Neural cell (in vitro differentiated cells): ENCODE results near the gene AP3B1. TPM values are rescaled to one million over a fixed set of nuclear protein-coding genes. Genes with fewer than 3 reads are reported as not detected.

Source experiments
- H2AFZ ChIP-seq: fragments of 200-600, 300-800 bp; sonication (generic), shearing (Covaris generic); 2 replicates; pipeline ENCODE4 v1.6.0; 2014; ENCODE audit warnings: low read depth, mild to moderate bottlenecking, antibody characterized with exemption, low read length, moderate library complexity
- H3F3A ChIP-seq: fragments of 200-600 bp; shearing (Covaris generic); 2 replicates; pipeline ENCODE4 v1.6.1; 2016; ENCODE audit warnings: mild to moderate bottlenecking, moderate library complexity, mixed read lengths, antibody characterized with exemption, low read length; ENCODE audit not compliant: insufficient read depth, poor library complexity, severe bottlenecking
- H3K27ac ChIP-seq: fragments of 200-600, 300-800 bp; sonication (generic), shearing (Covaris generic); 2 replicates; pipeline ENCODE4 v1.5.1; 2014; ENCODE audit warnings: mild to moderate bottlenecking, low read length, moderate library complexity
- H3K27me3 ChIP-seq: fragments of 300-800, 200-600 bp; sonication (generic), shearing (Covaris generic); 2 replicates; pipeline ENCODE4 v1.6.0; 2014; ENCODE audit warnings: mild to moderate bottlenecking, low read depth, low read length, moderate library complexity; ENCODE audit not compliant: insufficient read depth
- H3K36me3 ChIP-seq: fragments of 300-800, 200-600 bp; sonication (generic), shearing (Covaris generic); 2 replicates; pipeline ENCODE4 v1.5.1; 2014; ENCODE audit warnings: mild to moderate bottlenecking, antibody characterized with exemption, low read length, moderate library complexity; ENCODE audit not compliant: insufficient read depth
- H3K4me2 ChIP-seq: fragments of 300-800, 200-600 bp; sonication (generic), shearing (Covaris generic); 2 replicates; pipeline ENCODE4 v1.6.0; 2014; ENCODE audit warnings: mild to moderate bottlenecking, low read length
- H3K4me3 ChIP-seq: fragments of 300-800, 200-600 bp; sonication (generic), shearing (Covaris generic); 2 replicates; pipeline ENCODE4 v1.5.1; 2014; ENCODE audit warnings: mild to moderate bottlenecking, low read length, moderate library complexity
- H3K79me2 ChIP-seq: fragments of 200-600 bp; shearing (Covaris generic); replicated peaks from 2 replicates; pipeline ENCODE4 v1.6.0; 2014; ENCODE audit warnings: mild to moderate bottlenecking, low read length, moderate library complexity; ENCODE audit not compliant: insufficient read depth
- H3K9ac ChIP-seq: fragments of 300-800, 200-600 bp; sonication (generic), shearing (Covaris generic); 2 replicates; pipeline ENCODE4 v1.6.1; 2016; ENCODE audit warnings: mild to moderate bottlenecking, low read length, mixed read lengths
- H3K9me2 ChIP-seq: fragments of 200-600 bp; shearing (Covaris generic); 2 replicates; pipeline ENCODE4 v1.6.1; 2016; ENCODE audit warnings: mild to moderate bottlenecking, low read length, mixed read lengths; ENCODE audit not compliant: insufficient read depth
- H3K9me3 ChIP-seq: fragments of 200-600, 300-800 bp; sonication (generic), shearing (Covaris generic); 2 replicates; pipeline ENCODE4 v1.6.1; 2016; ENCODE audit warnings: mild to moderate bottlenecking, mixed run types, low read length, moderate library complexity, mixed read lengths
- H4K20me1 ChIP-seq: fragments of 200-600 bp; shearing (Covaris generic); 2 replicates; pipeline ENCODE4 v1.6.1; 2016; ENCODE audit warnings: mild to moderate bottlenecking, mixed run types; ENCODE audit not compliant: insufficient read depth
- CTCF ChIP-seq: fragments of 450-650 bp; IDR thresholded peaks from 2 replicates; pipeline ENCODE4 v1.5.1; 2014; ENCODE audit warnings: antibody characterized with exemption, mild to moderate bottlenecking, moderate library complexity; ENCODE audit not compliant: poor library complexity, severe bottlenecking
- EP300 ChIP-seq: fragments of 450-650 bp; conservative IDR thresholded peaks from 2 replicates; pipeline ENCODE4 v1.6.1; 2014; ENCODE audit warnings: antibody characterized with exemption, mild to moderate bottlenecking, moderate library complexity; ENCODE audit not compliant: poor library complexity, severe bottlenecking
- EZH2 ChIP-seq: fragments of 200-600, 300-800 bp; shearing (Covaris generic), sonication (generic); IDR thresholded peaks from 2 replicates; pipeline ENCODE4 v1.6.1; 2014; ENCODE audit warnings: antibody characterized with exemption, low read length, borderline replicate concordance, mild to moderate bottlenecking; ENCODE audit not compliant: insufficient read depth, poor library complexity, severe bottlenecking
- MXI1 ChIP-seq: fragments of 450-650 bp; conservative IDR thresholded peaks from 2 replicates; pipeline ENCODE4 v1.6.1; 2014; ENCODE audit warnings: antibody characterized with exemption, mild to moderate bottlenecking; ENCODE audit not compliant: poor library complexity, severe bottlenecking
- POLR2AphosphoS5 ChIP-seq: IDR thresholded peaks from 2 replicates; pipeline ENCODE4 v1.6.1; 2012
- RAD21 ChIP-seq: fragments of 450-650 bp; conservative IDR thresholded peaks from 2 replicates; pipeline ENCODE4 v1.6.1; 2014; ENCODE audit warnings: antibody characterized with exemption, mild to moderate bottlenecking, moderate library complexity
- REST ChIP-seq: IDR thresholded peaks from 2 replicates; pipeline ENCODE4 v1.6.1; 2012; ENCODE audit warnings: borderline replicate concordance
- SMC3 ChIP-seq: fragments of 450-650 bp; conservative IDR thresholded peaks from 2 replicates; pipeline ENCODE4 v1.6.1; 2014; ENCODE audit warnings: antibody characterized with exemption, mild to moderate bottlenecking, moderate library complexity; ENCODE audit not compliant: poor library complexity
- TAF1 ChIP-seq: IDR thresholded peaks from 2 replicates; pipeline ENCODE4 v1.6.1; 2012; ENCODE audit warnings: low read depth
- polyA plus RNA-seq: library from polyadenylated mRNA; depleted of rRNA; stranded (reverse); fragments of >200 nt; gene quantifications from 2 replicates; pipeline ENCODE4 v1.2.3, GENCODE V29; 2014

The AP3B1 gene
- polyA plus RNA-seq, 1 donor from 2014 or later = 8.5 TPM

- no peak overlapping the region for H3K4me2 ChIP-seq
- H3K9me2 ChIP-seq = no peaks in the 10 kb centered on the region
- TF ChIP-seq RAD21 = no peak
- no peak overlapping the region for H2AFZ ChIP-seq
- no peaks in the 10 kb centered on the region for H3K9me3 ChIP-seq
- no peaks in the 10 kb centered on the region for H3F3A ChIP-seq
- no peak overlapping the region for H3K9ac ChIP-seq
- no peaks in the 10 kb centered on the region for H3K36me3 ChIP-seq
- no peak overlapping the region for H3K27ac ChIP-seq
- H3K27me3 ChIP-seq = no peaks in the 10 kb centered on the region
- no peak overlapping the region for H3K4me3 ChIP-seq
- H3K79me2 ChIP-seq = no peaks in the 10 kb centered on the region
- H4K20me1 ChIP-seq = no peaks in the 10 kb centered on the region
Measured at GRCh38 chr5:78232163-78232562, 62.3 kb downstream of the AP3B1 start.

GRCh38 chr5:78224358-78224757 lies 70.1 kb downstream of the AP3B1 start:
- H3K4me2 ChIP-seq = no peak overlapping the region
- no peak overlapping the region for H2AFZ ChIP-seq
- no peak overlapping the region for H3K4me3 ChIP-seq
- H3K9me2 ChIP-seq = no peaks in the 10 kb centered on the region
- no peaks in the 10 kb centered on the region for H3K36me3 ChIP-seq
- TF ChIP-seq POLR2AphosphoS5 = no peak
- H3F3A ChIP-seq = no peaks in the 10 kb centered on the region
- H3K27me3 ChIP-seq = no peaks in the 10 kb centered on the region
- no peak overlapping the region for H3K27ac ChIP-seq
- H3K79me2 ChIP-seq = no peaks in the 10 kb centered on the region
- H3K9me3 ChIP-seq = no peaks in the 10 kb centered on the region
- no peak overlapping the region for H3K9ac ChIP-seq
- H4K20me1 ChIP-seq = no peaks in the 10 kb centered on the region

- no peak for TF ChIP-seq CTCF
- no peak for TF ChIP-seq SMC3
- no peak for TF ChIP-seq EZH2
- no peak for TF ChIP-seq POLR2AphosphoS5
- no peak for TF ChIP-seq TAF1
- no peak for TF ChIP-seq EP300
- no peak for TF ChIP-seq RAD21
- TF ChIP-seq MXI1 = no peak
- no peak for TF ChIP-seq REST
- no peak overlapping the region for H2AFZ ChIP-seq
- H3K27me3 ChIP-seq = no peaks in the 10 kb centered on the region
- no peaks in the 10 kb centered on the region for H4K20me1 ChIP-seq
- no peaks in the 10 kb centered on the region for H3K36me3 ChIP-seq
- no peak overlapping the region for H3K4me2 ChIP-seq
- H3K9me2 ChIP-seq = no peaks in the 10 kb centered on the region
- no peaks in the 10 kb centered on the region for H3F3A ChIP-seq
- no peaks in the 10 kb centered on the region for H3K79me2 ChIP-seq
- H3K4me3 ChIP-seq = no peak overlapping the region
- H3K9ac ChIP-seq = no peak overlapping the region
- H3K9me3 ChIP-seq = no peaks in the 10 kb centered on the region
- H3K27ac ChIP-seq = no peak overlapping the region
Measured at GRCh38 chr5:78221964-78222451, 72.5 kb downstream of the AP3B1 start.
